A549 (cell line): ENCODE data around the gene ATF5. TPM values are rescaled to one million over a fixed set of nuclear protein-coding genes. Genes with fewer than 3 reads are reported as not detected.

Experiments used
- ATAC-seq, 2 experiments: fragments of 200-7000 bp in 1 of 2; fragments of >200 bp in 1 of 2; cut with Nextera tagmentation in 1 of 2; cut with Tn5 transposase in 1 of 2; 3 replicates each; pipeline versions ENCODE4 v1.8.0 to v1.9.1; 2018 to 2020; ENCODE audit warnings: mild to moderate bottlenecking in 1 of 2, moderate library complexity in 1 of 2
- CTCF ChIA-PET: fragments of 300-600 bp; sonication (Branson Sonifier 250); formaldehyde crosslinking; extraction: SDS; loops from one replicate; lab custom pipeline; 2021; ENCODE audit warnings: antibody characterized with exemption, inconsistent platforms; lab: Yijun Ruan, JAX
- POLR2A ChIA-PET: fragments of 350-600 bp; formaldehyde crosslinking; extraction: SDS; loops from one replicate; lab custom pipeline; 2021; ENCODE audit warnings: antibody characterized with exemption, inconsistent platforms; lab: Yijun Ruan, JAX
- DNase-seq, 2 experiments: peaks; one replicate each; pipeline versions ENCODE4 v3.0.0 to v3.0.0-alpha.2; 2011 to 2016; ENCODE audit warnings: low read depth in 1 of 2, low spot score in 1 of 2
- FAIRE-seq: peaks from 2 replicates; lab custom pipeline; 2011; peaks lifted over from hg19 to GRCh38; lab: Jason Lieb, UNC
- H3K27ac ChIP-seq, 2 experiments: fragments of >200 bp; sonication (Bioruptor Twin); formaldehyde crosslinking; 3 replicates each; pipeline ENCODE4 v1.5.1; 2016 to 2017
- H3K4me1 ChIP-seq: fragments of >200 bp; sonication (Bioruptor Twin); formaldehyde crosslinking; 3 replicates; pipeline ENCODE4 v1.6.1; 2016
- H3K4me2 ChIP-seq: fragments of >200 bp; sonication (Bioruptor Twin); formaldehyde crosslinking; 3 replicates; pipeline ENCODE4 v1.6.1; 2016
- H3K4me3 ChIP-seq: fragments of >200 bp; sonication (Bioruptor Twin); formaldehyde crosslinking; 3 replicates; pipeline ENCODE4 v1.5.1; 2016
- H3K9me3 ChIP-seq: fragments of >200 bp; sonication (Bioruptor Twin); formaldehyde crosslinking; 3 replicates; pipeline ENCODE4 v1.6.1; 2016
- BHLHE40 ChIP-seq: IDR thresholded peaks from 2 replicates; pipeline ENCODE4 v1.6.1; 2012; ENCODE audit warnings: low read depth, low read length, inconsistent platforms
- EP300 ChIP-seq, 2 experiments: fragments of >200 bp; sonication (Bioruptor Twin); formaldehyde crosslinking; IDR thresholded peaks; 2 replicates in 1 of 2; 3 replicates in 1 of 2; pipeline ENCODE4 v1.6.1; 2016 to 2017
- ESRRA ChIP-seq: fragments of 150-350 bp; IDR thresholded peaks from 2 replicates; pipeline ENCODE4 v1.6.1; 2014; ENCODE audit warnings: mild to moderate bottlenecking, low read length, borderline replicate concordance
- GATA3 ChIP-seq: IDR thresholded peaks from 2 replicates; pipeline ENCODE4 v1.6.1; 2012; ENCODE audit warnings: borderline replicate concordance
- HDAC2 ChIP-seq: fragments of 200-600 bp; sonication (generic); IDR thresholded peaks from 2 replicates; pipeline ENCODE4 v1.6.1; 2016
- HES2 ChIP-seq: fragments of >200 bp; sonication (Bioruptor Twin); formaldehyde crosslinking; IDR thresholded peaks from 2 replicates; pipeline ENCODE4 v1.6.1; 2016
- HEYL ChIP-seq: fragments of 250-450 bp; sonication (Bioruptor Pico); IDR thresholded peaks from 2 replicates; pipeline ENCODE4 v1.8.0; 2021; ENCODE audit warnings: mild to moderate bottlenecking, moderate library complexity
- HMGXB4 ChIP-seq: fragments of 250-450 bp; sonication (Bioruptor Pico); IDR thresholded peaks from 2 replicates; pipeline ENCODE4 v1.5.0; 2021; ENCODE audit warnings: mild to moderate bottlenecking, moderate library complexity, borderline replicate concordance
- HOXB13 ChIP-seq: fragments of 250-450 bp; sonication (Bioruptor Pico); IDR thresholded peaks from 2 replicates; pipeline ENCODE4 v1.5.0; 2020; ENCODE audit warnings: low read depth, mild to moderate bottlenecking, moderate library complexity
- HOXB5 ChIP-seq: fragments of 250-450 bp; sonication (Bioruptor Pico); IDR thresholded peaks from 2 replicates; pipeline ENCODE4 v1.5.0; 2020; ENCODE audit warnings: mild to moderate bottlenecking, moderate library complexity
- JUN ChIP-seq, 2 experiments: fragments of >200 bp; sonication (Bioruptor Twin); formaldehyde crosslinking; IDR thresholded peaks; 2 replicates in 1 of 2; 3 replicates in 1 of 2; pipeline ENCODE4 v1.6.1; 2016 to 2017
- KDM5A ChIP-seq: fragments of 200-600 bp; sonication (generic); IDR thresholded peaks from 2 replicates; pipeline ENCODE4 v1.6.1; 2016; ENCODE audit warnings: antibody characterized with exemption, mild to moderate bottlenecking
- MAZ ChIP-seq: fragments of 150-350 bp; IDR thresholded peaks from 2 replicates; pipeline ENCODE4 v1.6.1; 2014; ENCODE audit warnings: antibody characterized with exemption, low read depth, low read length, borderline replicate concordance
- NPAS2 ChIP-seq: fragments of 250-450 bp; sonication (Bioruptor Pico); IDR thresholded peaks from 2 replicates; pipeline ENCODE4 v1.8.0; 2022; ENCODE audit warnings: mild to moderate bottlenecking, moderate library complexity, borderline replicate concordance
- PHF8 ChIP-seq: fragments of 200-600 bp; sonication (generic); IDR thresholded peaks from 2 replicates; pipeline ENCODE4 v1.6.1; 2016; ENCODE audit warnings: low read depth, mild to moderate bottlenecking, antibody characterized with exemption, moderate library complexity, borderline replicate concordance
- POLR2AphosphoS2 ChIP-seq: conservative IDR thresholded peaks from 2 replicates; pipeline ENCODE4 v1.6.1; 2012; ENCODE audit warnings: low read length, improper control_type of control experiment, inconsistent platforms
- RARB ChIP-seq: fragments of 250-450 bp; sonication (Bioruptor Pico); IDR thresholded peaks from 2 replicates; pipeline ENCODE4 v1.8.0; 2021; ENCODE audit warnings: mild to moderate bottlenecking, moderate library complexity
- RCOR1 ChIP-seq: fragments of 150-350 bp; IDR thresholded peaks from 2 replicates; pipeline ENCODE4 v1.6.1; 2014; ENCODE audit warnings: antibody characterized with exemption, low read length, low read depth
- RFX5 ChIP-seq: fragments of 450-650 bp; IDR thresholded peaks from 2 replicates; pipeline ENCODE4 v1.7.1; 2014; ENCODE audit warnings: antibody characterized with exemption, mild to moderate bottlenecking, moderate library complexity
- SMC3 ChIP-seq: fragments of >200 bp; sonication (Bioruptor Twin); formaldehyde crosslinking; IDR thresholded peaks from 3 replicates; pipeline ENCODE4 v1.6.1; 2018; ENCODE audit warnings: inconsistent platforms
- SREBF2 ChIP-seq: fragments of 450-650 bp; IDR thresholded peaks from 2 replicates; pipeline ENCODE4 v1.6.1; 2014; ENCODE audit warnings: mild to moderate bottlenecking, moderate library complexity
- TP53 ChIP-seq: fragments of 250-450 bp; sonication (Bioruptor Pico); IDR thresholded peaks from 2 replicates; pipeline ENCODE4 v1.5.0; 2021; ENCODE audit warnings: mild to moderate bottlenecking, moderate library complexity
- ZNF302 ChIP-seq: fragments of 250-450 bp; sonication (Bioruptor Pico); IDR thresholded peaks from 2 replicates; pipeline ENCODE4 v1.9.0; 2021; ENCODE audit warnings: inconsistent platforms, mild to moderate bottlenecking, moderate library complexity
- ZSCAN20 ChIP-seq: fragments of 250-450 bp; sonication (Bioruptor Pico); IDR thresholded peaks from 2 replicates; pipeline ENCODE4 v1.8.0; 2022; ENCODE audit warnings: mild to moderate bottlenecking, moderate library complexity
- WGBS: methylation state at CpG from one replicate; pipeline ENCODE4 v1.1.6; 2017; ENCODE audit errors: missing lambda C conversion rate; 5-methylcytosine and 5-hydroxymethylcytosine counted together
- polyA plus RNA-seq, 4 experiments: library from polyadenylated mRNA; depleted of rRNA in 3 of 4; stranded (reverse); fragments of >200 nt; fragmentation: RNase III in 1 of 4; extraction: RNeasy Plus Mini Kit Qiagen cat#74134 plus additional on column Dnase treatment in 1 of 4; gene quantifications; 2 replicates in 3 of 4; 3 replicates in 1 of 4; pipeline ENCODE4 v1.2.3, GENCODE V29; 2011 to 2017
- TF ChIP-seq, protein P1 (sequence below): IDR thresholded peaks from 2 replicates; pipeline ENCODE4 v1.6.1; 2012
- TF ChIP-seq, protein P2 (sequence below): fragments of 450-650 bp; IDR thresholded peaks from 2 replicates; pipeline ENCODE4 v1.6.1; 2014; ENCODE audit warnings: antibody characterized with exemption
- TF ChIP-seq, protein P3 (sequence below): fragments of 200-600 bp; sonication (generic); IDR thresholded peaks from 2 replicates; pipeline ENCODE4 v1.6.1; 2016; ENCODE audit warnings: antibody characterized with exemption, mild to moderate bottlenecking, moderate library complexity

Gene ATF5
- polyA plus RNA-seq, 2 of the 4 experiments (the other 2 are of a cell fraction): 12.9 to 42.8 TPM

GRCh38 chr19:49972841-49973240 is 43.8 kb downstream of the ATF5 start:
- POLR2A ChIA-PET: no interaction called here
- no peak for DNase-seq
- no peak for TF ChIP-seq TP53 (CRISPR knock-in tag)
- TF ChIP-seq ZSCAN20 (CRISPR knock-in tag): no peak
- no peak for TF ChIP-seq HES2
- TF ChIP-seq RFX5: no peak
- TF ChIP-seq ZNF302 (CRISPR knock-in tag): no peak
- no peak for TF ChIP-seq HOXB13
- TF ChIP-seq HMGXB4 (CRISPR knock-in tag): no peak
- no peak for TF ChIP-seq HEYL (CRISPR knock-in tag)
- no peak for TF ChIP-seq RCOR1
- TF ChIP-seq HDAC2: no peak
- TF ChIP-seq JUN (IDR thresholded peaks at IDR 0.05): no peak
- no peak for TF ChIP-seq HOXB5 (CRISPR knock-in tag)
- no peak for TF ChIP-seq RARB (CRISPR knock-in tag)
- TF ChIP-seq, all 56 proteins: peak for 0
- no peak overlapping the region for H3K27ac ChIP-seq
- 50% methylated on average over 6 of the region's 6 CpGs for WGBS
- no peak overlapping the region for H3K4me2 ChIP-seq
- no peaks in the 10 kb centered on the region for H3K4me1 ChIP-seq
- no peak overlapping the region for H3K4me3 ChIP-seq
- CTCF ChIA-PET: interaction anchor here (1.0 kb wide), 1 partner anchor 15 kb away, joined by 4 read pairs; no protein-coding TSS in a partner anchor
- FAIRE-seq (no peak), ATAC-seq (no peak)
- no peaks in the 10 kb centered on the region for H3K9me3 ChIP-seq

DNA sequence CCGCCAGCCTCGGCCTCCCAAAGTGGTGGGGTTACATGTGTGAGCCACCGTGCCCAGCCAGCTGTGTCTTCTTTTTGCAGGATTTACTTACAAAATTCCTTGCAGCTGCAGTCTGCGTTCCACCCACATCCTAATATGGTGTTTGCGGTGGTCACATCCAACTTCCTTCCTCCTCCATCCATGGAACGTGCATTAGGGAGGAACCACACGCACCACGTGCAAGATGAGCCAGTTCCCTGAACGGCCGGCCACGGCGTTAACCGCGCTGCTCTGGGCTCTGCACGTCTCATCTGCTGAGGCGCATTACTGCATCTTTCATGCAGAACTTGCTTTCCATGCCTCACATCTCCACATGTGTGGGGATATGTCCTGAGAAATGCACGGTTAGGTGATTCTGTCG is 45.0 kb downstream of the ATF5 start:
- DNase-seq: no peak
- WGBS: 92% methylated on average over 18 of the region's 18 CpGs
- ChIA-PET CTCF (interaction anchor here (0.8 kb wide), 1 partner anchor 9 kb away, joined by 3 read pairs; no protein-coding TSS in a partner anchor), POLR2A (no interaction called here)
- no peak for TF ChIP-seq PHF8
- no peak for TF ChIP-seq NPAS2 (CRISPR knock-in tag)
- TF ChIP-seq POLR2AphosphoS2: no peak
- TF ChIP-seq ZSCAN20 (CRISPR knock-in tag): no peak
- TF ChIP-seq, protein P1, sequence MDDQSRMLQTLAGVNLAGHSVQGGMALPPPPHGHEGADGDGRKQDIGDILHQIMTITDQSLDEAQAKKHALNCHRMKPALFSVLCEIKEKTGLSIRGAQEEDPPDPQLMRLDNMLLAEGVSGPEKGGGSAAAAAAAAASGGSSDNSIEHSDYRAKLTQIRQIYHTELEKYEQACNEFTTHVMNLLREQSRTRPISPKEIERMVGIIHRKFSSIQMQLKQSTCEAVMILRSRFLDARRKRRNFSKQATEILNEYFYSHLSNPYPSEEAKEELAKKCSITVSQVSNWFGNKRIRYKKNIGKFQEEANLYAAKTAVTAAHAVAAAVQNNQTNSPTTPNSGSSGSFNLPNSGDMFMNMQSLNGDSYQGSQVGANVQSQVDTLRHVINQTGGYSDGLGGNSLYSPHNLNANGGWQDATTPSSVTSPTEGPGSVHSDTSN: no peak
- TF ChIP-seq KDM5A: no peak
- no peak for TF ChIP-seq SMC3
- TF ChIP-seq MAZ: no peak
- no peak for TF ChIP-seq JUN (IDR thresholded peaks at IDR 0.05)
- no peak for TF ChIP-seq GATA3
- TF ChIP-seq BHLHE40: no peak
- no peak for TF ChIP-seq ESRRA
- TF ChIP-seq, protein P2, sequence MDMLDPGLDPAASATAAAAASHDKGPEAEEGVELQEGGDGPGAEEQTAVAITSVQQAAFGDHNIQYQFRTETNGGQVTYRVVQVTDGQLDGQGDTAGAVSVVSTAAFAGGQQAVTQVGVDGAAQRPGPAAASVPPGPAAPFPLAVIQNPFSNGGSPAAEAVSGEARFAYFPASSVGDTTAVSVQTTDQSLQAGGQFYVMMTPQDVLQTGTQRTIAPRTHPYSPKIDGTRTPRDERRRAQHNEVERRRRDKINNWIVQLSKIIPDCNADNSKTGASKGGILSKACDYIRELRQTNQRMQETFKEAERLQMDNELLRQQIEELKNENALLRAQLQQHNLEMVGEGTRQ: no peak
- TF ChIP-seq HEYL (CRISPR knock-in tag): no peak
- no peak for TF ChIP-seq SREBF2
- TF ChIP-seq, protein P3, sequence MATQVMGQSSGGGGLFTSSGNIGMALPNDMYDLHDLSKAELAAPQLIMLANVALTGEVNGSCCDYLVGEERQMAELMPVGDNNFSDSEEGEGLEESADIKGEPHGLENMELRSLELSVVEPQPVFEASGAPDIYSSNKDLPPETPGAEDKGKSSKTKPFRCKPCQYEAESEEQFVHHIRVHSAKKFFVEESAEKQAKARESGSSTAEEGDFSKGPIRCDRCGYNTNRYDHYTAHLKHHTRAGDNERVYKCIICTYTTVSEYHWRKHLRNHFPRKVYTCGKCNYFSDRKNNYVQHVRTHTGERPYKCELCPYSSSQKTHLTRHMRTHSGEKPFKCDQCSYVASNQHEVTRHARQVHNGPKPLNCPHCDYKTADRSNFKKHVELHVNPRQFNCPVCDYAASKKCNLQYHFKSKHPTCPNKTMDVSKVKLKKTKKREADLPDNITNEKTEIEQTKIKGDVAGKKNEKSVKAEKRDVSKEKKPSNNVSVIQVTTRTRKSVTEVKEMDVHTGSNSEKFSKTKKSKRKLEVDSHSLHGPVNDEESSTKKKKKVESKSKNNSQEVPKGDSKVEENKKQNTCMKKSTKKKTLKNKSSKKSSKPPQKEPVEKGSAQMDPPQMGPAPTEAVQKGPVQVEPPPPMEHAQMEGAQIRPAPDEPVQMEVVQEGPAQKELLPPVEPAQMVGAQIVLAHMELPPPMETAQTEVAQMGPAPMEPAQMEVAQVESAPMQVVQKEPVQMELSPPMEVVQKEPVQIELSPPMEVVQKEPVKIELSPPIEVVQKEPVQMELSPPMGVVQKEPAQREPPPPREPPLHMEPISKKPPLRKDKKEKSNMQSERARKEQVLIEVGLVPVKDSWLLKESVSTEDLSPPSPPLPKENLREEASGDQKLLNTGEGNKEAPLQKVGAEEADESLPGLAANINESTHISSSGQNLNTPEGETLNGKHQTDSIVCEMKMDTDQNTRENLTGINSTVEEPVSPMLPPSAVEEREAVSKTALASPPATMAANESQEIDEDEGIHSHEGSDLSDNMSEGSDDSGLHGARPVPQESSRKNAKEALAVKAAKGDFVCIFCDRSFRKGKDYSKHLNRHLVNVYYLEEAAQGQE: no peak
- TF ChIP-seq HDAC2: no peak
- TF ChIP-seq EP300 (IDR thresholded peaks at IDR 0.05): no peak
- FAIRE-seq: no peak
- Histone ChIP-seq H3K9me3 (no peaks in the 10 kb centered on the region), H3K27ac (no peak overlapping the region), H3K4me2 (no peak overlapping the region), H3K4me1 (no peaks in the 10 kb centered on the region), H3K4me3 (no peak overlapping the region)
- no peak for ATAC-seq
